Stimulated activated CD4-positive, alpha-beta T cell treated with anti-CD3 and anti-CD28 coated beads, TNF-alpha, amount 100 ng/mL, for 4 hours (primary cell): ENCODE measurements around the gene CSF3.

ENCODE experiments used
- DNase-seq, 3 experiments: peaks; one replicate each; pipeline ENCODE4 v3.0.0-alpha.2; 2020; ENCODE audit warnings: low read depth in 3 of 3

Gene CSF3

DNA sequence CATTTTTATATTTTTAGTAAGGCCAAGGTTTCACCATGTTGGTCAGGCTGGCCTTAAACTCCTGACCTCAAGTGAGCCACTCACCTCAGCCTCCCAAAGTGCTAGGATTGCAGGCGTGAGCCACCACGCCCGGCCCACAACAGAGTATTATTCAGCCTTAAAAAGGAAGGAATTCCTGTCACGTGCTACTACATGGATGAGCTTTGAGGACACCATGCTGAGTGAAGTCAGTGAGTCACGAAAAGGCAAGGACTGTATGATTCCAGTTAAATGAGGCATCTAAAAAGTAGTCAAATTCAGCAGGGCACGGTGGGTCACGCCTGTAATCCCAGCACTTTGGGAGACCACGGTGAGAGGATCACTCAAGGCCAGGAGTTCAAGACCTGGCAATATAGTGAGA is 9.7 kb downstream of the CSF3 start:
- no peak for DNase-seq

GRCh38 chr17:40025559-40025958 is 10.3 kb downstream of the CSF3 start:
- no peak for DNase-seq

GRCh38 chr17:40025991-40026815 is 11.0 kb downstream of the CSF3 start:
- DNase-seq, result no peak

- DNase-seq, result peak; percentile 53 to 68 (median 53)
These were observed 11.8 kb downstream of the CSF3 start for GRCh38 chr17:40026816-40027613.

GRCh38 chr17:40027614-40028012 is 12.4 kb downstream of the CSF3 start:
- no peak for DNase-seq

DNA sequence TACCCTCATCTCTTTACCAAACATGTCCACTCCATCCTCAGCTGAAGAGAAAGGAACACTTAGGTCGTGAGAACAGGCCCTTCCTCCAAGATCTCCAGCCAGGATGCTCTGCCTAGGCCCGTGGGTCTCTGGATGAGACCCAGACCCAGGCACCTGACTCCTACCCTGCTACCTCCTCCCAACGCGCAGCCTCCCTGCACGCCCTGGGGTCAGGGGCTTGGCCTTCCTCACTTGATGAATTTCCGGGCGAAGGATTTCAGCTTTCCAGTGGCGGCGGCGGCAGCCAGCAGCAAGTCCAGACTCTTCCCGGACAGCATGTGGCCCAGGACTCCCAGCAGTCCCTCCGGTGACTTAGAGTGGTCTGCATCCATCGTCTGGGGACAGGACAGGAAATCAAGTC is 13.4 kb downstream of the CSF3 start:
- no peak for DNase-seq

- no peak for DNase-seq
These were observed 16.5 kb downstream of the CSF3 start for GRCh38 chr17:40031706-40032105.

- no peak for DNase-seq
These were observed 17.4 kb downstream of the CSF3 start for GRCh38 chr17:40032322-40033320.

DNA sequence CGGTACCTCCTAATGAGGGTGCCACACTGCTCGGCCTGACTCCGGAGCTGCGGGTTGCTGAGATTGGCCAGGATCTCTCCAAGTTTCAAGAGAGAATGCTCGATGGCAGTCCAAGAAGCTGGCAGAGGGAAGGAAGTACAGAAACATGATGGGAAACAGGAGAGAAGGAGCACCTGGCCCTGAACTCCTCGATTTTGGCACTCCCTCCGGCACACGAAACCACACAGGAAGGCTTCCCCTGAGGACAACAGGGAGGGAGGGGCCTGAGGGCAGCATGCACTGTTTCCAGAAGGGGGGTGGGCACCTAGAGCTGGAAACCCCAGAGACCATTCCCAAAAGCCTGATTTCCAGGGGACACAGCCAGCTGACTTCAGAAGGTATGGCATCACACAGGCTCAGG is 18.1 kb downstream of the CSF3 start:
- no peak for DNase-seq

- DNase-seq, result no peak
These were observed 19.4 kb downstream of the CSF3 start for GRCh38 chr17:40034426-40035161.

DNA sequence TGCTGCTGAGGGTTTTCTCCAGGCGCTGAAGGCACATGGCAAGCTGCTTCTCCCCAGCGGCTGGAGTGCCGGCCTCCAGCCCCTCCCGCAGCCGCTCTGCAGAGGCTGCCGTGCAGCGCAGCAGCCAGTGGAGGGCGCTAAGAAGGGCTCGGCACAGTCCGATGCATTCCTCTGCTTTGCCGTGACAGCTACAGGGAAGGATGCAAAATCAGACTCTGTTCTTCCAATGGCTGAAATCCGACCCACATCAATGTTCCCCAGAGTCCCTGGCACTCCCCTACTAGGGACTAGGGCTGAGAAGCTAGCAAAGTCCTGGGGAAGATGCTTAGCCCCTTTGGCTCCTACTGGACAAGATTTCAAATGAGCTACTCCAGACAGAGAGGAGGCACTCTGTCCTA is 19.9 kb downstream of the CSF3 start:
- DNase-seq, result no peak

DNA sequence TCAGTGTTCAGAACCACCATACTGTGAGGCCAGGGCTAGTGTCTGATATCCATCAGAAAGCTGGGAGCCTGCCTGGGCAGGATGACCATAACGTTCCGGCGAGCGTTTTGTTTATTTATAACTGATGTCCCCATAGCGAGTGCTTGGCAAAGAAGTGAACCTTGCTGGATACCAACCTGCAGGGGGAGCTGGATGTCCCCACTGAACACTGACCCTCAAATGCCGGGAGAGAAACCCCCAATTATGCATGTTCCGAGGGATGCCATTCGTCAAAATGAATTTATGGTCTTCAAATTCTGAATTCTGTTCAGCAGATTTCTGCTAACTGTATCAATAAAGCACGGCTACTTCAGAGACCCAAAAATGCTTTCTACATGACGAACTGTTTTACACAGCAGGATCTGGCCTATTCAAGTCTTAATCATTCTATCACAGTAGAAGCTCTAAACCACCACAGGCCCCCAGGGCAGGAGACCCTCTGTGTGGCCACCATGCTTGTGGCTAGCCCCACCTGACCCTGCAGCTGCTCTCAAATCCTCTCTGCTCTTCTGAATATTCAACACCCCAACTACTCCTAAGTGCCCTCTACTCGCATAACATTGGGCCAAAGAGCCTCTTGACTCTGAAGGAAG is 23.8 kb downstream of the CSF3 start:
- DNase-seq, result no peak

DNA sequence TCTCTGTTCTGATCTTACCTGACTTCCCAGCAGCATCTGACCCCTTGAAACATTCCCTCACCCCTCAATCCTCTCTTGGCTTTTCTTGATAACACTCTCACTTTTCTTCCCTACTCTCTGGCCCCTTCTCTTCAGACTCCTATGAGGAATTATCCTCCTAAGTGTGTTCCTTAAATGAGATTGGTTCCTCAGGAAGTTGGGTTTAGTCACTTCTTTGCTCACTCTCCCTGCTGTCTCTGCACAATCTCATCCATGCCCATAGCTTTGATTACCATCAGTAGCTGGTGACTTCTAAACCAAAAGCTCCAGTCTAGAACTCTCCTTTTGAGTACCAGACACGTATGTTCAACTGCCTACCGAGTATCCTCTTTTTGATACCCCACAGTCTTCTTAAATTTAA is 26.0 kb downstream of the CSF3 start:
- no peak for DNase-seq

GRCh38 chr17:40056379-40057015 is 41.3 kb downstream of the CSF3 start:
- DNase-seq, result no peak

DNA sequence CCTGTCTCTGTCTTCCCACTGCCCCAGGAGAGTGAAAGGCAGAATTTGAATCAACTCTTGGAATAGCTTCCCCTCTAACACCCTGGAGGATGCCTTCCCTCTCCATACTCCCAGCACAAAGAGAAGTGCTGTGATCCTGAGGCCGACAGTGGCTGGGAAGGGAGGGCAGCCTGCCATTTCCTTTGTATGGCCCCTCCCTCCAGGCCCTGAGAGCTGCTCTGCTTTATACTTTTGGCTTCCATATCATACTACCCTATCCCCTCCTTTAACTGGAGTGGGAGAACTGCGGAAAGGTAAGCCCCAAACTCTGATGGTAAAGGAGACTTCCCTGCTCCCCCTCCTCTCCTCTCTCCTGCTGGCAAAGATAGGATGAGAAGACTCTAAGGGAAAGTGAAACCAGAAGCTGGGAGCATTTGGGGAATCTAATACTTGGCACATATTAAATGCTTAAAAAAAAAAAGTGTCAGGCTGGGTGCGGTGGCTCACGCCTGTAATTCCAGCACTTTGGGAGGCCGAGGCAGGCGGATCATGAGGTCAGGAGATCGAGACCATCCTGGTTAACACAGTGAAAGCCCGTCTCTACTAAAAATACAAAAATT is 43.0 kb downstream of the CSF3 start:
- DNase-seq, result no peak

DNA sequence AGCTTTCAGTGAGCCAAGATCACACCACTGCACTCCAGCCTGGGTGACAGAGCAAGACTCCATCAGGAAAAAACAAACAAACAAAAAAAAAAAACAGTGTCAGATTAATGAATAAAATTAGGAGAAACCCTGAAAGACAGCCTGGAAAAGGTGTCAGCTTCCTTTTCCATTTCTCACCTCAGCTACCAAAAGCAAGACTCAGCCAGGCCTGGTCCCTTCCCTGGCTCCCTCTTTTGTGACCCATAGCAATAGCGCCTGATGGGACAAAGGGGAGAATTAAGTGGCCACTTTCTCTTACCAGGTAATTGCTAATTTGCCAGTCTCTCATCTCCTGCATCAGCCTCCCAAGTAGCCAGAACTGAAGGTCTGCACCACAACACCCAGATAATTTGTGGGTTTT is 43.6 kb downstream of the CSF3 start:
- no peak for DNase-seq

DNA sequence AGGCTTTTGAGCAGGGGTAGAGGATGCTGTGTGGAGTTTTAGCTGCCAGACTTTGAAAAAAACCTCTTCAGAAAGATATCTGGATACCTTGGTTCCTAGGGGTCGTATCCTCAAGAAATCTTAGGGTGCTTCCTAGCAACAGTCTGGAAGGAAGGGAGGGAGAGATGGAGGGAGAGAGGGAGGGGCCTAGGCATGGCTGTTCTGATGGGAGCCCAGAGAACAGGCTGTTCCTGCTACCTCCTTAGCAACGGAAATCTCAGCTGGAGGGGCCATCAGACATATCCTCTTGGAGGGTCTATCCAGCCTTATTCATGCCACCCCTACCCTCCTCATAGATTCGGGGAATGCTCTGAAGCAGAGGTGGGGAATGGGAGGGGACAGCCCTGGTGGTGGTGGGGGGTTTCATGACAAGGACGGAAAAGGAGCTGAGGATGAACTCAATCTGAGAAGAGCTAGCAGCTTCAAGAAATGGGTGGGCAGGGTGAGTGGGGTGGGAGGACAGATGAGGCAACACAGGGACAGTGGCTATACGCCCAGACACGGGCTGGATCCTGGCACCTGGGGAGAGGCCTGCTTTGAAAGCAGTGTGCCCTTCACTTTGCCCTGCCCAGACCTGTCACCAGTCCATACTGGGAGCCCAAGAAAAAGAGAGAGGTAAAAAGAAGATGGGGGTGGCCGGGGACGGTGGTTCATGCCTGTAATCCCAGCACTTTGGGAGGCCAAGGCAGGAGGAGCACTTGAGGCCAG is 44.7 kb downstream of the CSF3 start:
- DNase-seq, result no peak

DNA sequence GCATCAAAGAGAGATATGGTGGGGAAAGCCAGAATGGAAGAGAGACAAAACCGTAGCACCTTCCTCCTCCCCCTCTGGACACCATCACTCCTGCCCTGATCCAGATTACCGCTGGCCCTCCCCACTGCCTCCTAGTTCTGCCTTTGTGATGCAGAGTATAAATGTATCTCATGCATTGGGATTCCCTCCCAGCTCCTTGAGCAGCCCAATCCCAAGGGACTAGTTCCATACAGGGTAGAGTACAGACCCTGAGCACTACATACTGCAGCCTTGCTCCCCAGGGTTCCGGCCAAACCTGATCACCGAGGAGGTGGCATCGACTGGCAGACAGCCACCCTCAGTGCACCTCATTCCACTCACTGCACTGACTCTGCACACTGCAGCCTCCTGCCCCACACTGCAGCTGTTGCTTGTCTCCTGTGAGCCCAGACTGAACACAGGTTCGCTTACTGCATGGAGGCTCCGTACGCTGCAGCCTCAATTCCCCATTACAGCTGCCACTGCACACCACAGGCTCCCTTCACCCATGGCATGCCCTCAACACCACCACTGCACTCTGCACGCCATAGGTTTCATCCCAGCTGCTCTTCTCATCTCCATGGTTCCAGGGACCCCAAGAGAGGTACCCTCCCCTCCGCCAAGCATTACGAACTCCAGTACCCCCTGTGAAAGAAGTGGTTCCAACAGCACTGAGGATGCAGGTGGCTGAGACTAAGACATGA is 45.8 kb downstream of the CSF3 start:
- DNase-seq, result no peak
